ENCODE results near the gene SNX20. TPM values are rescaled to one million over a fixed set of nuclear protein-coding genes. Genes with fewer than 3 reads are reported as not detected.

The SNX20 gene
- total and polyA plus RNA-seq, 7 experiments from 2014 or later: 32.4 to 96.1 (median 70.8) TPM

DNA sequence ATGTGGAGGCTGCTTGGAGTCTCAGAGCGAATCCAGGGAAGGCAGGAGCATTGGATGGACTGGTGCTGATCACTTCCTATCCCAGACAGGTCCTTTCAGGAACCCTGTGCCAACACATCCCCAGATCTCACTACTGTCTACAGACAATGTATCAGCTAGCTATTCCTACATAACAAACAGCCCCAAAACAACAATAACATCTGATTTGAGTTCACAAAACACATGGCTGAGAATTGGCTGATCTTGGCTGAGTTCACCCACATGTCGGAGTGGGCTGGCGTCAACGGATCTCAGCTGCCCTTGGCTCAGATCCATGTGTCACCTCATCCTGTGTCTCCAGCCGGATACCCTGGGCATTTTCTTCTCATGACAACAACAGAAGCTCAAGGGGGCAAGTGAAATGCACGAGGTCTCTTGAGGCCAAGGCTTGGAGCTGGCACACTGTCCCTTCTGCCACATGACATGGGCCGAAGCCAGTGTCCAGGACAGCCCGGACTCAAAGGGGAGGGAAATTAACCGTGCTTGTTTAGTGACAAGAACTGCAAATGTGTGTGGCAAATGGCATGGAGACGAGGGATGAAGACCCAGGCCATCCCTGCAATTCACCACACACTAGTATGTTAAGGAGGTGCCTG, 18.7 kb downstream of the SNX20 start:
- DNase-seq (no peak), ATAC-seq (no peak)
- no peak overlapping the region for H3K4me3 ChIP-seq (ENCODE audit: low read length)
- H3K27me3 ChIP-seq (ENCODE audit: control insufficient read depth in 2 of 2, insufficient read depth in 2 of 2, low read length in 2 of 2): no peaks in the 10 kb centered on the region
- Mint-ChIP-seq H3K27ac (peak overlapping the region in 3 of 9 donors; percentile 14 to 38 (median 38)), H3K9me3 (peaks cover 0 to 9% (median 0%) of the 10 kb centered on the region in 11 donors), H3K27me3 (no peaks in the 10 kb centered on the region), H3K4me1 (peaks cover 23 to 33% (median 30%) of the 10 kb centered on the region in 7 donors), H3K36me3 (peaks cover 0 to 32% (median 6%) of the 10 kb centered on the region in 5 donors), H3K4me3 (no peak overlapping the region)
- H3K27ac ChIP-seq (ENCODE audit: low read depth, low read length): no peak overlapping the region
- no peaks in the 10 kb centered on the region for H3K36me3 ChIP-seq (ENCODE audit: control insufficient read depth in 2 of 3, insufficient read depth in 3 of 3, low read length in 3 of 3)
- peaks cover 12 to 17% of the 10 kb centered on the region in 2 donors for H3K4me1 ChIP-seq (ENCODE audit: control insufficient read depth in 2 of 2, insufficient read depth in 2 of 2, low read length in 2 of 2)
- ChIA-PET CTCF (interaction anchor here (0.5 to 15.0 kb wide), 4 partner anchors 10 to 447 kb away, joined by 4 to 225 read pairs (median 4); partner anchors contain the start of gene CYLD), POLR2A (interaction anchor here (0.8 kb wide), 1 partner anchor 38 kb away, joined by 3 read pairs; no protein-coding TSS in a partner anchor)
- no peaks in the 10 kb centered on the region for H3K9me3 ChIP-seq (ENCODE audit: control insufficient read depth in 2 of 3, low read length in 3 of 3)
- intact Hi-C loops (cut with micrococcal nuclease): no loop called here

DNA sequence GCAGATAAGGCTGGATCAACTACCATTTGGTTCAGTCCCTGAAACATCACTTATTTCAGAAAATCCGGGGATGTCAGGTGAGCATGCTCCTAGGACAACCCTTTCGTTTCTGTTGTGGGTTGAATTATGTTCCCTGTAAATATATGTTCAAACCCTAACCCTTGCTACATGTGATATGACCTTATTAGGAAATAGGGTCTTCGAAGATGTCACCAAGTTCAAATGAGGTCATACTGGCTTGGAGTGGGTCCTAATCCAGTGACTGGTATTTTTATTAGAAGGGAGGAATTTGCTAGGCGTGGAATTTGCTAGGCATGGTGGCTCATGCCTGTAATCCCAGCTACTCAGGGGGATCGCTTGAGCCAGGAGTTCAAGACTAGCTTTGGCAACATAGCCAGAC, 21.3 kb downstream of the SNX20 start:
- DNase-seq (no peak), ATAC-seq (no peak)
- H3K27me3 ChIP-seq (ENCODE audit: control insufficient read depth in 2 of 2, insufficient read depth in 2 of 2, low read length in 2 of 2): no peaks in the 10 kb centered on the region
- Mint-ChIP-seq H3K4me1 (peaks cover 4 to 10% (median 6%) of the 10 kb centered on the region in 7 donors), H3K9me3 (peaks cover 0 to 9% (median 0%) of the 10 kb centered on the region in 11 donors), H3K36me3 (peaks cover 0 to 24% (median 4%) of the 10 kb centered on the region in 5 donors), H3K27me3 (no peaks in the 10 kb centered on the region), H3K4me3 (no peak overlapping the region), H3K27ac (no peak overlapping the region)
- intact Hi-C loops (cut with micrococcal nuclease): no loop called here
- H3K4me1 ChIP-seq (ENCODE audit: control insufficient read depth in 2 of 2, insufficient read depth in 2 of 2, low read length in 2 of 2): peaks cover 0 to 2% of the 10 kb centered on the region in 2 donors
- no peak overlapping the region for H3K4me3 ChIP-seq (ENCODE audit: low read length)
- no peak overlapping the region for H3K27ac ChIP-seq (ENCODE audit: low read depth, low read length)
- ChIA-PET POLR2A (no interaction called here), CTCF (interaction anchor here (1.0 kb wide), 1 partner anchor 10 kb away, joined by 4 read pairs; no protein-coding TSS in a partner anchor)
- no peaks in the 10 kb centered on the region for H3K36me3 ChIP-seq (ENCODE audit: control insufficient read depth in 2 of 3, insufficient read depth in 3 of 3, low read length in 3 of 3)
- no peaks in the 10 kb centered on the region for H3K9me3 ChIP-seq (ENCODE audit: control insufficient read depth in 2 of 3, low read length in 3 of 3)

DNA sequence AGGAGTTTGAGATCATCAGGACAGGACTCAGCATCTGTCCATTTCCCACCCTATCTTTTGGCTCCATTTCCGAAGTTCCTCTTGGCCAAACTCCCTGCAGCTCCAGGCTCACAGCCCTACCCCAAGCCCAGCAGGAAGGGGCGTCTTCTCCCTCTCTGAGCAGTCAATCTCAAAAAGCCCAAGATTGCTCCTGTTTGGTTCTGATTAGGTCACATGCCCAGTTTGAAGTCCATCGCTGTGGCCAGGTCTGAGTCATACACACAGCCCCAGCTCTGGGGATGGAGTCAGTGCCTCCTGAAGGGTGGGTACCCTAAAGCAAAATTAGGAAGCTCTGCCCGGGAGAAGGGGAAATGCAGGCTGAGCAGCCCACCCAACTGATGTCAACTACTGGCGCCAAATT, 23.9 kb downstream of the SNX20 start:
- ATAC-seq (peak; percentile 36), DNase-seq (no peak)
- Mint-ChIP-seq H3K4me1 (peaks cover 0 to 8% (median under 1%) of the 10 kb centered on the region in 7 donors), H3K27me3 (no peaks in the 10 kb centered on the region), H3K27ac (peak overlapping the region in 1 of 9 donors; percentile 19), H3K4me3 (no peak overlapping the region), H3K9me3 (peaks cover 0 to 3% (median 0%) of the 10 kb centered on the region in 11 donors), H3K36me3 (peaks cover 0 to 7% (median 0%) of the 10 kb centered on the region in 5 donors)
- no peaks in the 10 kb centered on the region for H3K27me3 ChIP-seq (ENCODE audit: control insufficient read depth in 2 of 2, insufficient read depth in 2 of 2, low read length in 2 of 2)
- intact Hi-C loops (cut with micrococcal nuclease): no loop called here
- no peaks in the 10 kb centered on the region for H3K4me1 ChIP-seq (ENCODE audit: control insufficient read depth in 2 of 2, insufficient read depth in 2 of 2, low read length in 2 of 2)
- H3K9me3 ChIP-seq (ENCODE audit: control insufficient read depth in 2 of 3, low read length in 3 of 3): no peaks in the 10 kb centered on the region
- ChIA-PET POLR2A (no interaction called here), CTCF (interaction anchor here (0.6 kb wide), 1 partner anchor 10 kb away, joined by 7 read pairs; no protein-coding TSS in a partner anchor)
- no peak overlapping the region for H3K4me3 ChIP-seq (ENCODE audit: low read length)
- H3K36me3 ChIP-seq (ENCODE audit: control insufficient read depth in 2 of 3, insufficient read depth in 3 of 3, low read length in 3 of 3): no peaks in the 10 kb centered on the region
- no peak overlapping the region for H3K27ac ChIP-seq (ENCODE audit: low read depth, low read length)

- ATAC-seq: no peak
- no peak for DNase-seq
- Histone ChIP-seq H3K27ac (ENCODE audit: low read depth, low read length) (no peak overlapping the region), H3K4me1 (ENCODE audit: control insufficient read depth in 2 of 2, insufficient read depth in 2 of 2, low read length in 2 of 2) (no peaks in the 10 kb centered on the region), H3K4me3 (ENCODE audit: low read length) (no peak overlapping the region), H3K27me3 (ENCODE audit: control insufficient read depth in 2 of 2, insufficient read depth in 2 of 2, low read length in 2 of 2) (no peaks in the 10 kb centered on the region), H3K36me3 (ENCODE audit: control insufficient read depth in 2 of 3, insufficient read depth in 3 of 3, low read length in 3 of 3) (no peaks in the 10 kb centered on the region), H3K9me3 (ENCODE audit: control insufficient read depth in 2 of 3, low read length in 3 of 3) (no peaks in the 10 kb centered on the region)
- ChIA-PET POLR2A (no interaction called here), CTCF (interaction anchor here (1.6 kb wide), 1 partner anchor 10 kb away, joined by 6 read pairs; no protein-coding TSS in a partner anchor)
- H3K27me3 Mint-ChIP-seq: no peaks in the 10 kb centered on the region
- H3K36me3 Mint-ChIP-seq: peaks cover 0 to 6% (median 3%) of the 10 kb centered on the region in 5 donors
- H3K4me3 Mint-ChIP-seq: no peak overlapping the region
- intact Hi-C loops (cut with micrococcal nuclease): no loop called here
- no peak overlapping the region for H3K27ac Mint-ChIP-seq
- peaks cover 0 to 8% (median 4%) of the 10 kb centered on the region in 7 donors for H3K4me1 Mint-ChIP-seq
- H3K9me3 Mint-ChIP-seq: peaks cover 0 to 4% (median 0%) of the 10 kb centered on the region in 11 donors
Measured at GRCh38 chr16:50655558-50656055, 25.5 kb downstream of the SNX20 start.

DNA sequence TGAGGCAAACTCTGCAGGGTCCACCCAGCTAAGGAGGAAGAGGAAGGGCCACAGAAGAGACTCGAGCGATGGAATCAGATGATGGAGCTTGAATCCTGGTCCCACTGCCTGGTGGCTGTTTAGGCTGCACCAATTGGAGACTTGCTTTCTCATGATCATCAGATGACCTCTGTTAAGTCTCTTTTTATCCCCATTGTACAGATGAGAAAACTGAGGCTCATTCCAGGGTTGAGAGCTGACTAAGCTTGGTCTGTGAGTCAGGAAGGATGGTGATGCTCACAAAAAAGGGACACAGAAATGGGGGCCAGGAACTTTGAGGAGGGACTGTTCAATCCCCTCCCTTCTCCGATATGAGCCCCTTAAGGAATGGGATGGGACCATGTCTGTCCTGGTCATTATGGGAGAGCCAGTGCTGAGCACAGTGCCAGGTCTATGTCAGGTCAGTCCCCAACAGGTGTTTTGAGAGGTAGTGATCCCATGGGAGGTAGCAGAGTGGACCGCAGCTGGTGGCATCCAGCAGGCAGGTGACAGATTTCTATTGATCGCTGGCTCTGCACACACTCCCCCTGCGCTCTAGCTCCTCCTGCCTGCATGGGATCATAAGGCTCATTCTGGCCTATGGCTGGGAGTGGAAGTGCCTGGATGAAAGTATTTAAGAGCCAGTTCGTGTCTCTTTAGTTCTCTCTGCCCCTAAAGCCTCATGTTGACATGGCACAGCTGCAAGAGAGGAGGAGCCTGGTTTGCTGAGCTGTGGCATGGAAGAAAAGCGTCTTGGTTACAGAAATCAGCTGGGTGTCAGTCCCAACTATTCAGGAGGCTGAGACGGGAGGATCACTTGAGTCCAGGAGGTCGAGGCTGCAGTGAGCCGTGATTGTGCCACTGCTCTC, 27.2 kb downstream of the SNX20 start:
- peaks cover 0 to 16% (median 4%) of the 10 kb centered on the region in 5 donors for H3K36me3 Mint-ChIP-seq

GRCh38 chr16:50652836-50653425, 28.2 kb downstream of the SNX20 start:
- DNase-seq (no peak), ATAC-seq (no peak)
- H3K4me1 ChIP-seq (ENCODE audit: control insufficient read depth in 2 of 2, insufficient read depth in 2 of 2, low read length in 2 of 2): no peaks in the 10 kb centered on the region
- Mint-ChIP-seq H3K27me3 (no peaks in the 10 kb centered on the region), H3K9me3 (peaks cover 0 to 4% (median 0%) of the 10 kb centered on the region in 11 donors), H3K4me1 (peaks cover 0 to 6% (median 0%) of the 10 kb centered on the region in 7 donors), H3K27ac (no peak overlapping the region), H3K4me3 (no peak overlapping the region), H3K36me3 (peaks cover 0 to 22% (median 4%) of the 10 kb centered on the region in 5 donors)
- intact Hi-C loops (cut with micrococcal nuclease): no loop called here
- CTCF ChIA-PET: interaction anchor here (0.6 to 2.9 kb wide), 3 partner anchors 8 to 302 kb away, joined by 3 to 12 read pairs (median 3); no protein-coding TSS in a partner anchor
- H3K27me3 ChIP-seq (ENCODE audit: control insufficient read depth in 2 of 2, insufficient read depth in 2 of 2, low read length in 2 of 2): no peaks in the 10 kb centered on the region
- no peak overlapping the region for H3K27ac ChIP-seq (ENCODE audit: low read depth, low read length)
- POLR2A ChIA-PET: no interaction called here
- no peaks in the 10 kb centered on the region for H3K36me3 ChIP-seq (ENCODE audit: control insufficient read depth in 2 of 3, insufficient read depth in 3 of 3, low read length in 3 of 3)
- H3K9me3 ChIP-seq (ENCODE audit: control insufficient read depth in 2 of 3, low read length in 3 of 3): no peaks in the 10 kb centered on the region
- H3K4me3 ChIP-seq (ENCODE audit: low read length): no peak overlapping the region

More for the DNA sequence above, 27.2 kb downstream of the SNX20 start:
- no peak overlapping the region for H3K27ac Mint-ChIP-seq
- no peaks in the 10 kb centered on the region for H3K36me3 ChIP-seq (ENCODE audit: control insufficient read depth in 2 of 3, insufficient read depth in 3 of 3, low read length in 3 of 3)
- no peak overlapping the region for H3K4me3 ChIP-seq (ENCODE audit: low read length)
- no peak overlapping the region for H3K4me3 Mint-ChIP-seq
- H3K27ac ChIP-seq (ENCODE audit: low read depth, low read length): no peak overlapping the region
- peaks cover 0 to 6% (median 0%) of the 10 kb centered on the region in 7 donors for H3K4me1 Mint-ChIP-seq
- ATAC-seq (no peak), DNase-seq (no peak)
- intact Hi-C loops (cut with micrococcal nuclease): no loop called here
- no peaks in the 10 kb centered on the region for H3K27me3 ChIP-seq (ENCODE audit: control insufficient read depth in 2 of 2, insufficient read depth in 2 of 2, low read length in 2 of 2)
- no peaks in the 10 kb centered on the region for H3K9me3 ChIP-seq (ENCODE audit: control insufficient read depth in 2 of 3, low read length in 3 of 3)
- ChIA-PET POLR2A (no interaction called here), CTCF (interaction anchor here (0.6 to 0.8 kb wide), 2 partner anchors 9 to 303 kb away, joined by 3 read pairs; no protein-coding TSS in a partner anchor)
- H3K9me3 Mint-ChIP-seq: peaks cover 0 to 4% (median 0%) of the 10 kb centered on the region in 11 donors
- H3K4me1 ChIP-seq (ENCODE audit: control insufficient read depth in 2 of 2, insufficient read depth in 2 of 2, low read length in 2 of 2): no peaks in the 10 kb centered on the region
- no peaks in the 10 kb centered on the region for H3K27me3 Mint-ChIP-seq
